Measurements from ENCODE around the gene CDKN2B-AS1. TPM values are rescaled to one million over a fixed set of nuclear protein-coding genes. Genes with fewer than 3 reads are reported as not detected.

Gene CDKN2B-AS1
- total and polyA plus RNA-seq, 5 donors from 2014 or later, result 0.36 to 1.1 (median 0.99) TPM; not detected in 2

GRCh38 chr9:22041775-22042174, 47.2 kb downstream of the CDKN2B-AS1 start:
- no peak for ATAC-seq (ENCODE audit: low read depth in 2 of 2)
- no peaks in the 10 kb centered on the region for H3K9me3 Mint-ChIP-seq

GRCh38 chr9:22043928-22044327, 49.3 kb downstream of the CDKN2B-AS1 start:
- Histone ChIP-seq H3K27ac (ENCODE audit: insufficient read depth, low read length, poor library complexity, severe bottlenecking) (no peak overlapping the region), H3K4me1 (ENCODE audit: control insufficient read depth, insufficient read depth, low read length, poor library complexity, severe bottlenecking) (no peaks in the 10 kb centered on the region), H3K9me3 (ENCODE audit: control insufficient read depth in 2 of 2, low read length in 2 of 2) (no peaks in the 10 kb centered on the region), H3K36me3 (ENCODE audit: control insufficient read depth, insufficient read depth, low read length) (no peaks in the 10 kb centered on the region), H3K27me3 (ENCODE audit: control insufficient read depth, insufficient read depth, low read length) (no peaks in the 10 kb centered on the region), H3K4me3 (ENCODE audit: low read depth, low read length) (no peak overlapping the region)
- Mint-ChIP-seq H3K27me3 (peaks cover 9% of the 10 kb centered on the region), H3K9me3 (no peaks in the 10 kb centered on the region), H3K4me1 (peaks cover 0 to 33% (median 14%) of the 10 kb centered on the region in 4 donors), H3K36me3 (no peaks in the 10 kb centered on the region), H3K4me3 (no peak overlapping the region), H3K27ac (no peak overlapping the region)
- ATAC-seq (ENCODE audit: low read depth in 2 of 2) (no peak), DNase-seq (no peak)

More at GRCh38 chr9:22041775-22042174, 47.2 kb downstream of the CDKN2B-AS1 start:
- H3K4me1 Mint-ChIP-seq, result peaks cover 0 to 30% (median 13%) of the 10 kb centered on the region in 4 donors
- no peaks in the 10 kb centered on the region for H3K36me3 ChIP-seq (ENCODE audit: control insufficient read depth, insufficient read depth, low read length)
- no peak overlapping the region for H3K4me3 ChIP-seq (ENCODE audit: low read depth, low read length)
- H3K9me3 ChIP-seq (ENCODE audit: control insufficient read depth in 2 of 2, low read length in 2 of 2), result no peaks in the 10 kb centered on the region
- H3K27ac Mint-ChIP-seq, result no peak overlapping the region
- H3K27ac ChIP-seq (ENCODE audit: insufficient read depth, low read length, poor library complexity, severe bottlenecking), result no peak overlapping the region
- H3K27me3 Mint-ChIP-seq, result peaks cover 9% of the 10 kb centered on the region
- no peak for DNase-seq
- no peaks in the 10 kb centered on the region for H3K27me3 ChIP-seq (ENCODE audit: control insufficient read depth, insufficient read depth, low read length)
- no peaks in the 10 kb centered on the region for H3K4me1 ChIP-seq (ENCODE audit: control insufficient read depth, insufficient read depth, low read length, poor library complexity, severe bottlenecking)
- no peak overlapping the region for H3K4me3 Mint-ChIP-seq
- no peaks in the 10 kb centered on the region for H3K36me3 Mint-ChIP-seq

- no peak overlapping the region for H3K27ac ChIP-seq (ENCODE audit: insufficient read depth, low read length, poor library complexity, severe bottlenecking)
- Mint-ChIP-seq H3K4me3 (no peak overlapping the region), H3K36me3 (no peaks in the 10 kb centered on the region), H3K27me3 (peaks cover 9% of the 10 kb centered on the region), H3K27ac (no peak overlapping the region), H3K9me3 (no peaks in the 10 kb centered on the region), H3K4me1 (peaks cover 0 to 33% (median 14%) of the 10 kb centered on the region in 4 donors)
- no peaks in the 10 kb centered on the region for H3K27me3 ChIP-seq (ENCODE audit: control insufficient read depth, insufficient read depth, low read length)
- no peaks in the 10 kb centered on the region for H3K36me3 ChIP-seq (ENCODE audit: control insufficient read depth, insufficient read depth, low read length)
- no peaks in the 10 kb centered on the region for H3K4me1 ChIP-seq (ENCODE audit: control insufficient read depth, insufficient read depth, low read length, poor library complexity, severe bottlenecking)
- DNase-seq (no peak), ATAC-seq (ENCODE audit: low read depth in 2 of 2) (no peak)
- no peaks in the 10 kb centered on the region for H3K9me3 ChIP-seq (ENCODE audit: control insufficient read depth in 2 of 2, low read length in 2 of 2)
- no peak overlapping the region for H3K4me3 ChIP-seq (ENCODE audit: low read depth, low read length)
Observed at GRCh38 chr9:22044583-22044982, 50.0 kb downstream of the CDKN2B-AS1 start.

- Mint-ChIP-seq H3K9me3 (no peaks in the 10 kb centered on the region), H3K4me1 (peaks cover 0 to 33% (median 14%) of the 10 kb centered on the region in 4 donors), H3K27ac (no peak overlapping the region), H3K4me3 (no peak overlapping the region), H3K27me3 (peaks cover 9% of the 10 kb centered on the region), H3K36me3 (no peaks in the 10 kb centered on the region)
- DNase-seq (peak in 1 of 3 donors; percentile 73), ATAC-seq (ENCODE audit: low read depth in 2 of 2) (peak; percentile 32 to 48)
- Histone ChIP-seq H3K4me3 (ENCODE audit: low read depth, low read length) (no peak overlapping the region), H3K27me3 (ENCODE audit: control insufficient read depth, insufficient read depth, low read length) (no peaks in the 10 kb centered on the region), H3K36me3 (ENCODE audit: control insufficient read depth, insufficient read depth, low read length) (no peaks in the 10 kb centered on the region), H3K9me3 (ENCODE audit: control insufficient read depth in 2 of 2, low read length in 2 of 2) (no peaks in the 10 kb centered on the region), H3K4me1 (ENCODE audit: control insufficient read depth, insufficient read depth, low read length, poor library complexity, severe bottlenecking) (no peaks in the 10 kb centered on the region), H3K27ac (ENCODE audit: insufficient read depth, low read length, poor library complexity, severe bottlenecking) (no peak overlapping the region)
Observed at GRCh38 chr9:22045423-22045822, 50.8 kb downstream of the CDKN2B-AS1 start.

- Histone ChIP-seq H3K27me3 (ENCODE audit: control insufficient read depth, insufficient read depth, low read length) (no peaks in the 10 kb centered on the region), H3K36me3 (ENCODE audit: control insufficient read depth, insufficient read depth, low read length) (no peaks in the 10 kb centered on the region), H3K27ac (ENCODE audit: insufficient read depth, low read length, poor library complexity, severe bottlenecking) (no peak overlapping the region), H3K9me3 (ENCODE audit: control insufficient read depth in 2 of 2, low read length in 2 of 2) (no peaks in the 10 kb centered on the region), H3K4me1 (ENCODE audit: control insufficient read depth, insufficient read depth, low read length, poor library complexity, severe bottlenecking) (peaks cover 5% of the 10 kb centered on the region), H3K4me3 (ENCODE audit: low read depth, low read length) (no peak overlapping the region)
- H3K36me3 Mint-ChIP-seq, result no peaks in the 10 kb centered on the region
- no peaks in the 10 kb centered on the region for H3K9me3 Mint-ChIP-seq
- peak in 1 of 3 donors; percentile 35 for DNase-seq
- no peak overlapping the region for H3K4me3 Mint-ChIP-seq
- H3K4me1 Mint-ChIP-seq, result peaks cover 0 to 34% (median 16%) of the 10 kb centered on the region in 4 donors
- ATAC-seq (ENCODE audit: low read depth in 2 of 2), result no peak
- H3K27me3 Mint-ChIP-seq, result peaks cover 4% of the 10 kb centered on the region
- H3K27ac Mint-ChIP-seq, result no peak overlapping the region
Observed at GRCh38 chr9:22046243-22046885, 51.8 kb downstream of the CDKN2B-AS1 start.

GRCh38 chr9:22047596-22047995, 53.0 kb downstream of the CDKN2B-AS1 start:
- no peak overlapping the region for H3K4me3 Mint-ChIP-seq
- H3K9me3 Mint-ChIP-seq, result no peaks in the 10 kb centered on the region
- Histone ChIP-seq H3K4me1 (ENCODE audit: control insufficient read depth, insufficient read depth, low read length, poor library complexity, severe bottlenecking) (peaks cover 10% of the 10 kb centered on the region), H3K27ac (ENCODE audit: insufficient read depth, low read length, poor library complexity, severe bottlenecking) (no peak overlapping the region), H3K36me3 (ENCODE audit: control insufficient read depth, insufficient read depth, low read length) (no peaks in the 10 kb centered on the region), H3K27me3 (ENCODE audit: control insufficient read depth, insufficient read depth, low read length) (no peaks in the 10 kb centered on the region), H3K9me3 (ENCODE audit: control insufficient read depth in 2 of 2, low read length in 2 of 2) (no peaks in the 10 kb centered on the region), H3K4me3 (ENCODE audit: low read depth, low read length) (no peak overlapping the region)
- H3K36me3 Mint-ChIP-seq, result no peaks in the 10 kb centered on the region
- H3K27ac Mint-ChIP-seq, result peak overlapping the region in 1 of 3 donors; percentile 20
- no peaks in the 10 kb centered on the region for H3K27me3 Mint-ChIP-seq
- ATAC-seq (ENCODE audit: low read depth in 2 of 2) (no peak), DNase-seq (no peak)
- peaks cover 10 to 40% (median 25%) of the 10 kb centered on the region in 4 donors for H3K4me1 Mint-ChIP-seq

- Histone ChIP-seq H3K36me3 (ENCODE audit: control insufficient read depth, insufficient read depth, low read length) (no peaks in the 10 kb centered on the region), H3K9me3 (ENCODE audit: control insufficient read depth in 2 of 2, low read length in 2 of 2) (no peaks in the 10 kb centered on the region), H3K4me3 (ENCODE audit: low read depth, low read length) (no peak overlapping the region), H3K4me1 (ENCODE audit: control insufficient read depth, insufficient read depth, low read length, poor library complexity, severe bottlenecking) (peaks cover 10% of the 10 kb centered on the region), H3K27me3 (ENCODE audit: control insufficient read depth, insufficient read depth, low read length) (no peaks in the 10 kb centered on the region), H3K27ac (ENCODE audit: insufficient read depth, low read length, poor library complexity, severe bottlenecking) (no peak overlapping the region)
- DNase-seq, result no peak
- Mint-ChIP-seq H3K4me3 (no peak overlapping the region), H3K9me3 (no peaks in the 10 kb centered on the region), H3K27ac (no peak overlapping the region), H3K36me3 (no peaks in the 10 kb centered on the region), H3K27me3 (no peaks in the 10 kb centered on the region), H3K4me1 (peaks cover 14 to 49% (median 34%) of the 10 kb centered on the region in 4 donors)
- ATAC-seq (ENCODE audit: low read depth in 2 of 2), result no peak
Observed at GRCh38 chr9:22049411-22049810, 54.8 kb downstream of the CDKN2B-AS1 start.

GRCh38 chr9:22050924-22051323, 56.3 kb downstream of the CDKN2B-AS1 start:
- Mint-ChIP-seq H3K9me3 (no peaks in the 10 kb centered on the region), H3K27ac (peak overlapping the region; percentile 64 to 83 (median 68)), H3K4me3 (peak overlapping the region in 2 of 4 donors; percentile 7 to 29), H3K36me3 (no peaks in the 10 kb centered on the region), H3K27me3 (no peaks in the 10 kb centered on the region), H3K4me1 (peaks cover 14 to 42% (median 30%) of the 10 kb centered on the region in 4 donors)
- ATAC-seq (ENCODE audit: low read depth in 2 of 2) (peak; percentile 48 to 66), DNase-seq (peak in 2 of 3 donors; percentile 11 to 84)
- Histone ChIP-seq H3K27ac (ENCODE audit: insufficient read depth, low read length, poor library complexity, severe bottlenecking) (no peak overlapping the region), H3K4me1 (ENCODE audit: control insufficient read depth, insufficient read depth, low read length, poor library complexity, severe bottlenecking) (peaks cover 10% of the 10 kb centered on the region), H3K4me3 (ENCODE audit: low read depth, low read length) (peak overlapping the region; percentile 27), H3K27me3 (ENCODE audit: control insufficient read depth, insufficient read depth, low read length) (no peaks in the 10 kb centered on the region), H3K9me3 (ENCODE audit: control insufficient read depth in 2 of 2, low read length in 2 of 2) (no peaks in the 10 kb centered on the region), H3K36me3 (ENCODE audit: control insufficient read depth, insufficient read depth, low read length) (no peaks in the 10 kb centered on the region)
